ENCODE results near the gene DHRS11. TPM values are rescaled to one million over a fixed set of nuclear protein-coding genes. Genes with fewer than 3 reads are reported as not detected.

The DHRS11 gene
- total and polyA plus RNA-seq, 2 of the 4 experiments (the other 2 are of a cell fraction): 7.0 to 14.5 TPM

DNA sequence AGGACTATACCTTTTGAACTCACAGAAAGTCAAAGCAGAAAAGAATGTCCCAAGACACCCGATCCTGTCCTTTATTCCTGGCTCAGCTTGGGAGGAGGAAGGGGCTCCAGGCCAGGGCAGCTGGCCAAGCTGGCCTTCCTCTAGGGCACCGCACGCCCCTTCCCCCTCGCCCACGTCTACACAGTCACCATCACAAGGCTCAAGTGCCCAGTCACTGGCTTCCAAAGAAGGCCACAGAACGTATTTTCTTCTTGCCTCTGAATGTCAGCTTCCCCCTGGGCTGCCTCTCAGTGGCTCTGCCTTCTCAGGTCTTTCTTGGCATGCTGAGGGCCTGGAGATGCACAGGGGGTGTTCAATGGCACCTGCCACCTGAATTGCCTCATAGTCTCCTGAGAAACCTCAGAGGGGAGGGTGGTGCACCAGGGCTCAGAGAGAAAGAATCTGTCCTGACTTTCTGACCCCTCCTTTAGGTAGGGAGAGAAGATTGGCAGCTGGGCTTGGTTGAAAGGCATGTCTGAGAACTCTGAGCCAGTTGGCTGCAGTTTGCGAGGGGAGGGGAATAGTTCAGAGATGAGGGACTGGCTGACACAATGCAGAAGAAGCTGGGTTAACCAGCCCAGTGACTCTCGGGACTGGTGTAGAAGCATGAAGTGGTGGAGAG is 2.1 kb downstream of the DHRS11 start:
- POLR2A ChIA-PET (ENCODE audit: unreplicated experiment): no interaction called here
- dilution Hi-C loops (cut with HindIII; ENCODE audit: low sequenced_read_pairs, unreplicated experiment) (no loop called here), intact Hi-C loops (cut with micrococcal nuclease) (no loop called here), in situ Hi-C loops (cut with MboI; ENCODE audit: low sequenced_read_pairs) (no loop called here)
- peaks cover 28% of the 10 kb centered on the region for H3K9me1 ChIP-seq (ENCODE audit: insufficient read depth, low read length)
- H3K23ac ChIP-seq (ENCODE audit: low read depth, low read length): no peak overlapping the region
- TF ChIP-seq MAFK (IDR thresholded peaks at IDR 0.05; ENCODE audit: low read depth, low read length) (no peak), MAZ (IDR thresholded peaks at IDR 0.05; ENCODE audit: borderline replicate concordance, low read depth, low read length) (no peak), CEBPB (IDR thresholded peaks at IDR 0.05; ENCODE audit: low read depth, low read length) (no peak), MXI1 (IDR thresholded peaks at IDR 0.05; ENCODE audit: borderline replicate concordance, low read depth, low read length) (no peak), CHD1 (IDR thresholded peaks at IDR 0.05; ENCODE audit: low read depth, low read length) (no peak), FOS (IDR thresholded peaks at IDR 0.05; ENCODE audit: low read depth, low read length) (no peak), BHLHE40 (IDR thresholded peaks at IDR 0.05; ENCODE audit: low read depth, low read length) (no peak), NFE2L2 (IDR thresholded peaks at IDR 0.05; ENCODE audit: low read depth, low read length) (no peak), RAD21 (IDR thresholded peaks at IDR 0.05; ENCODE audit: low read length) (no peak), RFX5 (IDR thresholded peaks at IDR 0.05; ENCODE audit: low read depth, low read length) (no peak), RCOR1 (IDR thresholded peaks at IDR 0.05; ENCODE audit: insufficient replicate concordance, low read length) (no peak)
- TF ChIP-seq, protein P1, sequence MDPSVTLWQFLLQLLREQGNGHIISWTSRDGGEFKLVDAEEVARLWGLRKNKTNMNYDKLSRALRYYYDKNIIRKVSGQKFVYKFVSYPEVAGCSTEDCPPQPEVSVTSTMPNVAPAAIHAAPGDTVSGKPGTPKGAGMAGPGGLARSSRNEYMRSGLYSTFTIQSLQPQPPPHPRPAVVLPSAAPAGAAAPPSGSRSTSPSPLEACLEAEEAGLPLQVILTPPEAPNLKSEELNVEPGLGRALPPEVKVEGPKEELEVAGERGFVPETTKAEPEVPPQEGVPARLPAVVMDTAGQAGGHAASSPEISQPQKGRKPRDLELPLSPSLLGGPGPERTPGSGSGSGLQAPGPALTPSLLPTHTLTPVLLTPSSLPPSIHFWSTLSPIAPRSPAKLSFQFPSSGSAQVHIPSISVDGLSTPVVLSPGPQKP (IDR thresholded peaks at IDR 0.05; ENCODE audit: borderline replicate concordance, low read depth, low read length): no peak
- TF ChIP-seq, protein P2, sequence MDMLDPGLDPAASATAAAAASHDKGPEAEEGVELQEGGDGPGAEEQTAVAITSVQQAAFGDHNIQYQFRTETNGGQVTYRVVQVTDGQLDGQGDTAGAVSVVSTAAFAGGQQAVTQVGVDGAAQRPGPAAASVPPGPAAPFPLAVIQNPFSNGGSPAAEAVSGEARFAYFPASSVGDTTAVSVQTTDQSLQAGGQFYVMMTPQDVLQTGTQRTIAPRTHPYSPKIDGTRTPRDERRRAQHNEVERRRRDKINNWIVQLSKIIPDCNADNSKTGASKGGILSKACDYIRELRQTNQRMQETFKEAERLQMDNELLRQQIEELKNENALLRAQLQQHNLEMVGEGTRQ (IDR thresholded peaks at IDR 0.05; ENCODE audit: low read depth, low read length): no peak
- TF ChIP-seq, protein P3, sequence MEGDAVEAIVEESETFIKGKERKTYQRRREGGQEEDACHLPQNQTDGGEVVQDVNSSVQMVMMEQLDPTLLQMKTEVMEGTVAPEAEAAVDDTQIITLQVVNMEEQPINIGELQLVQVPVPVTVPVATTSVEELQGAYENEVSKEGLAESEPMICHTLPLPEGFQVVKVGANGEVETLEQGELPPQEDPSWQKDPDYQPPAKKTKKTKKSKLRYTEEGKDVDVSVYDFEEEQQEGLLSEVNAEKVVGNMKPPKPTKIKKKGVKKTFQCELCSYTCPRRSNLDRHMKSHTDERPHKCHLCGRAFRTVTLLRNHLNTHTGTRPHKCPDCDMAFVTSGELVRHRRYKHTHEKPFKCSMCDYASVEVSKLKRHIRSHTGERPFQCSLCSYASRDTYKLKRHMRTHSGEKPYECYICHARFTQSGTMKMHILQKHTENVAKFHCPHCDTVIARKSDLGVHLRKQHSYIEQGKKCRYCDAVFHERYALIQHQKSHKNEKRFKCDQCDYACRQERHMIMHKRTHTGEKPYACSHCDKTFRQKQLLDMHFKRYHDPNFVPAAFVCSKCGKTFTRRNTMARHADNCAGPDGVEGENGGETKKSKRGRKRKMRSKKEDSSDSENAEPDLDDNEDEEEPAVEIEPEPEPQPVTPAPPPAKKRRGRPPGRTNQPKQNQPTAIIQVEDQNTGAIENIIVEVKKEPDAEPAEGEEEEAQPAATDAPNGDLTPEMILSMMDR (conservative IDR thresholded peaks at IDR 0.05; ENCODE audit: low read depth, low read length): no peak
- H2BK5ac ChIP-seq (ENCODE audit: low read depth, low read length, poor library complexity, severe bottlenecking): no peak overlapping the region
- H2AK9ac ChIP-seq (replicated peaks; ENCODE audit: low read depth, low read length, poor library complexity): no peak overlapping the region
- no peak for DNase-seq
- no peak overlapping the region for H3K56ac ChIP-seq (ENCODE audit: extremely low read depth, insufficient read depth, low read length)
- H2BK15ac ChIP-seq (ENCODE audit: low read depth, low read length): no peak overlapping the region
- peaks cover 5% of the 10 kb centered on the region for H3K4me1 ChIP-seq (ENCODE audit: control insufficient read depth, insufficient read depth, low read length)
- H3K4me2 ChIP-seq (ENCODE audit: low read depth, low read length): no peak overlapping the region
- no peak overlapping the region for H4K91ac ChIP-seq (ENCODE audit: insufficient read depth, low read depth, low read length)
- no peaks in the 10 kb centered on the region for H3K27me3 ChIP-seq (ENCODE audit: control insufficient read depth, insufficient read depth, low read length)
- peaks cover 9% of the 10 kb centered on the region; the same call in 1 of the 2 replicates for H4K20me1 ChIP-seq (ENCODE audit: insufficient read depth, low read length)
- no peak overlapping the region for H2AK5ac ChIP-seq (ENCODE audit: low read depth, low read length)
- no peaks in the 10 kb centered on the region for H3K9me3 ChIP-seq (ENCODE audit: control insufficient read depth, insufficient read depth, low read length)
- H4K5ac ChIP-seq (ENCODE audit: low read depth, low read length): no peak overlapping the region
- CTCF ChIA-PET: no interaction called here
- H3K14ac ChIP-seq (replicated peaks; ENCODE audit: low read depth, low read length): no peak overlapping the region
- no TSS peak for BruUV-seq (replicated peaks)
- no peak overlapping the region for H3K4me3 ChIP-seq (ENCODE audit: insufficient read depth, low read depth, low read length)
- no peak overlapping the region for H3K27ac ChIP-seq (ENCODE audit: insufficient read depth, low read length)
- no peak overlapping the region for H3K4ac ChIP-seq (ENCODE audit: low read depth, low read length)
- H3K79me1 ChIP-seq (ENCODE audit: low read depth in 1 of 2, low read length in 2 of 2): peaks cover 12 to 46% of the 10 kb centered on the region in 2 experiments; a peak in 3 of 4 replicates
- no peak overlapping the region for H2BK20ac ChIP-seq (ENCODE audit: low read depth, low read length)
- WGBS, 2 experiments (ENCODE audit: extremely low coverage in 2 of 2, insufficient read length in 1 of 2): 89% methylated on average over 5 of the region's 8 CpGs; no CpG with 5 or more reads in 1 of the 2 experiments
- no peak overlapping the region for H2AFZ ChIP-seq (replicated peaks; ENCODE audit: low read length, poor library complexity)
- no peak overlapping the region for H3K9ac ChIP-seq (ENCODE audit: low read depth, low read length)
- H4K8ac ChIP-seq (ENCODE audit: low read depth in 2 of 2, low read length in 2 of 2): no peak overlapping the region
- peaks cover 8% of the 10 kb centered on the region for H3K36me3 ChIP-seq (ENCODE audit: control insufficient read depth, insufficient read depth, low read length)
- no peak for ATAC-seq (ENCODE audit: low read depth)
- no peak overlapping the region for H3K18ac ChIP-seq (ENCODE audit: low read depth, low read length)
- H2BK120ac ChIP-seq (ENCODE audit: low read depth, low read length): no peak overlapping the region
